ENCODE results near the gene SELENOS.
"Not testable (repeated sequence)": the region's sequence is repeated elsewhere in the genome, so short reads cannot be mapped to it uniquely, and the experiment has no call there.

The SELENOS gene

GRCh38 chr15:101309436-101310160 is 32.3 kb upstream of the SELENOS start:
- no peak for DNase-seq

GRCh38 chr15:101308604-101309435 is 31.5 kb upstream of the SELENOS start:
- DNase-seq, result no peak

GRCh38 chr15:101307897-101308603 is 30.8 kb upstream of the SELENOS start:
- no peak for DNase-seq

- no peak for DNase-seq
These were observed 30.0 kb upstream of the SELENOS start for GRCh38 chr15:101307048-101307896.

- no peak for DNase-seq
These were observed 29.2 kb upstream of the SELENOS start for GRCh38 chr15:101306341-101307047.

- DNase-seq, result no peak
These were observed 28.6 kb upstream of the SELENOS start for GRCh38 chr15:101305820-101306255.

- DNase-seq, result no peak
These were observed 26.1 kb upstream of the SELENOS start for GRCh38 chr15:101303408-101303807.

- no peak for DNase-seq
These were observed 19.4 kb upstream of the SELENOS start for GRCh38 chr15:101296418-101297405.

GRCh38 chr15:101295607-101296161 is 18.4 kb upstream of the SELENOS start:
- DNase-seq, result no peak

GRCh38 chr15:101294731-101295606 is 17.7 kb upstream of the SELENOS start, which contains the start of gene SNRPA1:
SNRPA1 (minus strand) TSS chr15:101295248; CDS start chr15:101295178, 70 bp downstream.
- peak; percentile 73 for DNase-seq

GRCh38 chr15:101293122-101293521 is 15.8 kb upstream of the SELENOS start:
- DNase-seq, result no peak

- DNase-seq, result peak; percentile 18
These were observed 11.7 kb upstream of the SELENOS start for GRCh38 chr15:101288905-101289513.

- not testable (repeated sequence) for DNase-seq
These were observed 10.1 kb upstream of the SELENOS start for GRCh38 chr15:101287342-101287741.

- DNase-seq, result no peak
These were observed 9.3 kb upstream of the SELENOS start for GRCh38 chr15:101286471-101287114.

GRCh38 chr15:101283931-101284330 is 6.6 kb upstream of the SELENOS start:
- DNase-seq, result no peak

- no peak for DNase-seq
These were observed 2.7 kb upstream of the SELENOS start for GRCh38 chr15:101280007-101280406.

GRCh38 chr15:101277943-101278564 is 769 bp upstream of the SELENOS start:
- no peak for DNase-seq
